Endothelial cell of umbilical vein (primary cell): ENCODE measurements around the gene AUTS2. TPM values are rescaled to one million over a fixed set of nuclear protein-coding genes. Genes with fewer than 3 reads are reported as not detected.

Experiments
- BruUV-seq: library from RNA; stranded (reverse); fragments of 400-500 nt; replicated peaks from 2 replicates; lab custom pipeline; 2021; lab: Mats Ljungman, UMichigan
- CTCF ChIA-PET: fragments of 300-600, 350-600 bp; sonication (Branson Sonifier 250); formaldehyde crosslinking; loops from one replicate; lab custom pipeline; 2021; ENCODE audit warnings: antibody characterized with exemption, inconsistent platforms; lab: Charles Lee
- POLR2A ChIA-PET: fragments of 300-600, 350-600 bp; sonication (Branson Sonifier 250); formaldehyde crosslinking; loops from one replicate; lab custom pipeline; 2021; ENCODE audit warnings: antibody characterized with exemption, inconsistent platforms; lab: Charles Lee
- DNase-seq: peaks from one replicate; pipeline ENCODE4 v3.0.0-alpha.2; 2011; ENCODE audit warnings: low read depth, low spot score
- FAIRE-seq: peaks from 2 replicates; lab custom pipeline; 2011; peaks lifted over from hg19 to GRCh38; lab: Jason Lieb, UNC
- H2AFZ ChIP-seq: 2 replicates; pipeline ENCODE4 v1.6.0; 2012; ENCODE audit warnings: low read depth, low read length, control low read depth, inconsistent platforms
- H3K27ac ChIP-seq: 2 replicates; pipeline ENCODE4 v1.5.1; 2011; ENCODE audit warnings: low read depth, mild to moderate bottlenecking, control low read depth, low read length, moderate library complexity; ENCODE audit not compliant: insufficient read depth
- H3K27me3 ChIP-seq, 2 experiments: 2 replicates each; pipeline versions ENCODE4 v1.6.0 to v1.6.1; 2011; ENCODE audit warnings: low read length in 2 of 2, mixed read lengths in 1 of 2; ENCODE audit not compliant: control insufficient read depth in 2 of 2, insufficient read depth in 2 of 2
- H3K36me3 ChIP-seq, 2 experiments: 2 replicates in 1 of 2; 3 replicates in 1 of 2; pipeline ENCODE4 v1.5.1; 2011; ENCODE audit warnings: low read length in 2 of 2, mild to moderate bottlenecking in 1 of 2, moderate library complexity in 1 of 2; ENCODE audit not compliant: control insufficient read depth in 2 of 2, insufficient read depth in 2 of 2; ENCODE audit errors: extremely low read depth in 1 of 2
- H3K4me1 ChIP-seq: 3 replicates; pipeline ENCODE4 v1.5.1; 2011; ENCODE audit warnings: mild to moderate bottlenecking, low read length; ENCODE audit not compliant: control insufficient read depth, insufficient read depth; ENCODE audit errors: extremely low read depth
- H3K4me2 ChIP-seq: 2 replicates; pipeline ENCODE4 v1.6.1; 2011; ENCODE audit warnings: low read length, control low read depth, mixed read lengths; ENCODE audit not compliant: insufficient read depth
- H3K4me3 ChIP-seq, 3 experiments: fragments of 200-600 bp in 1 of 3; sonication (generic), shearing (Covaris generic) in 1 of 3; replicated peaks in 1 of 3; 2 replicates each; pipeline ENCODE4 v1.5.1; 2011 to 2016; ENCODE audit warnings: control low read depth in 3 of 3, low read length in 3 of 3, mild to moderate bottlenecking in 2 of 3, inconsistent platforms in 1 of 3, low read depth in 1 of 3, moderate library complexity in 1 of 3; ENCODE audit not compliant: insufficient read depth in 1 of 3
- H3K79me2 ChIP-seq: 2 replicates; pipeline ENCODE4 v1.6.0; 2012; ENCODE audit warnings: low read length, inconsistent platforms; ENCODE audit not compliant: control insufficient read depth, insufficient read depth
- H3K9ac ChIP-seq: replicated peaks from 2 replicates; pipeline ENCODE3; 2011; ENCODE audit warnings: low read length, control low read depth; ENCODE audit not compliant: insufficient read depth; ENCODE audit errors: extremely low read depth
- H3K9me1 ChIP-seq: replicated peaks from 3 replicates; pipeline ENCODE4 v1.6.0; 2011; ENCODE audit warnings: mild to moderate bottlenecking, low read length; ENCODE audit not compliant: control insufficient read depth, insufficient read depth; ENCODE audit errors: extremely low read depth
- H3K9me3 ChIP-seq: replicated peaks from 2 replicates; pipeline ENCODE4 v1.5.1; 2012; ENCODE audit warnings: low read length, inconsistent platforms; ENCODE audit not compliant: control insufficient read depth, insufficient read depth
- H4K20me1 ChIP-seq: replicated peaks from 2 replicates; pipeline ENCODE3; 2011; ENCODE audit warnings: mild to moderate bottlenecking, low read length; ENCODE audit not compliant: control insufficient read depth, insufficient read depth; ENCODE audit errors: extremely low read depth
- EZH2 ChIP-seq: IDR thresholded peaks from 2 replicates; pipeline ENCODE4 v1.6.1; 2012; ENCODE audit warnings: borderline replicate concordance, low read depth, mild to moderate bottlenecking, moderate library complexity, low read length, inconsistent platforms; ENCODE audit not compliant: severe bottlenecking
- FOS ChIP-seq: IDR thresholded peaks from 2 replicates; pipeline ENCODE4 v1.6.1; 2011; ENCODE audit warnings: mild to moderate bottlenecking, low read length, moderate library complexity, borderline replicate concordance; ENCODE audit not compliant: insufficient read depth
- GATA2 ChIP-seq: IDR thresholded peaks from 2 replicates; pipeline ENCODE4 v1.7.0; 2011; ENCODE audit warnings: low read depth, mild to moderate bottlenecking, moderate library complexity, mixed read lengths, low read length; ENCODE audit not compliant: insufficient read length, insufficient read depth
- JUN ChIP-seq: IDR thresholded peaks from 2 replicates; pipeline ENCODE4 v1.6.1; 2011; ENCODE audit warnings: borderline replicate concordance, low read depth; ENCODE audit not compliant: insufficient read length, insufficient read depth
- MYC ChIP-seq: IDR thresholded peaks from one replicate; pipeline ENCODE4 v1.6.1; 2011; ENCODE audit warnings: mild to moderate bottlenecking, low read depth, low read length
- POLR2A ChIP-seq: IDR thresholded peaks from 2 replicates; pipeline ENCODE4 v1.6.1; 2012; ENCODE audit warnings: low read depth, mild to moderate bottlenecking, control low read depth, low read length
- POLR2AphosphoS5 ChIP-seq: IDR thresholded peaks from 2 replicates; pipeline ENCODE4 v1.6.1; 2012; ENCODE audit warnings: low read depth, mild to moderate bottlenecking, control low read depth, low read length, moderate library complexity; ENCODE audit not compliant: insufficient read depth
- dilution Hi-C: fragments of 300-500 bp; cut with MboI; formaldehyde crosslinking; loops from one replicate; pipeline ENCODE4 v1.15.0; 2019; ENCODE audit warnings: low sequenced_read_pairs; ENCODE audit not compliant: extremely low pct_ligation_motif_present
- intact Hi-C: fragments of 100-400 bp; cut with micrococcal nuclease; formaldehyde crosslinking; loops from one replicate; pipeline ENCODE4 v1.10.0; 2022
- polyA plus RNA-seq, 4 experiments: library from polyadenylated mRNA; depleted of rRNA in 3 of 4; stranded (reverse) in 3 of 4; unstranded in 1 of 4; fragments of >200 nt; gene quantifications; 2 replicates each; pipeline versions ENCODE4 v1.2.1 to v1.2.3, GENCODE V29; 2011 to 2012; ENCODE audit warnings: missing spikeins in 1 of 4
- total RNA-seq: library from RNA; stranded (reverse); gene quantifications from 2 replicates; pipeline ENCODE4 v1.2.3, GENCODE V29; 2021
- TF ChIP-seq, protein P1 (sequence below): IDR thresholded peaks from 2 replicates; pipeline ENCODE4 v1.6.1; 2011; ENCODE audit not compliant: insufficient read depth, insufficient read length
- TF ChIP-seq, protein P2 (sequence below), 2 donors: IDR thresholded peaks; 1 replicate in 1 of 2; 2 replicates in 1 of 2; pipeline ENCODE4 v1.5.1; 2011; ENCODE audit warnings: low read length in 2 of 2, mild to moderate bottlenecking in 2 of 2, moderate library complexity in 2 of 2, control low read depth in 1 of 2, inconsistent platforms in 1 of 2, low read depth in 1 of 2; ENCODE audit not compliant: insufficient read depth in 1 of 2; ENCODE audit errors: extremely low read depth in 1 of 2

Gene AUTS2
- total and polyA plus RNA-seq, 2 donors (not counting 3 experiments of a cell fraction or from before 2014, with no cell fraction given), result 0.59 to 8.0 TPM

DNA sequence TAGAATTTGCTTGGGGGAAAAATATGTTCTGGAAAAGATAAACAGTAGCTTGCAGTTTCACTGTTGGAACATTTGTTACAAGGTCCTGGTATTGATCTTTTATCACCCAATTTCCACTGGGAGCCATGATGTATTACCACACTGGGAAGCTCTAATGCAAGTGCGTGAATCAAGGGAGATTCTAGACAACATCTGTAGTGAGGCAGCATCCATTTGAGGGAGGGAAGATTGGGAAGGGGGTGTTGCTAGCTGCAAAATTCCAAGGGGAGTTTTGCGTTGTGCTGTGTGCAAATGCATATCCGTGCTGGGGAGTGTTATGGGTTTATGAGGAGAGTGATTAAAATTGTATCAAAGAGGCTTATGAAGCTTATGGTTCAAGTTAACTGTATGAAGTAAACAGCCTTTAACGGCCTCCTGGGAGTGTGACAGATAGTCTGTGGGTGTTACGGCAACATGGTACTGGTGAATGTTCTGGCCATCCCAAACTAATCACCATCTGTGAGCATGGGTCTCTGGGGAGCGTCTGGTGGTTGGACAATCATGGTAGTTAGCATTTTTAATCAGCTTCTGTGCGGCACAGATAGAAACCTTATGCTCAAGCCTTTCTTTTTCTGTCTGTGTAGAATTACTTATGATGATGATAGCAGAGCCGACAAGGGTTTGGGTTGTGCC lies 931.8 kb downstream of the AUTS2 start:
- CTCF ChIA-PET, result no interaction called here
- no peaks in the 10 kb centered on the region for H3K4me1 ChIP-seq
- POLR2A ChIA-PET, result no interaction called here
- no peak overlapping the region for H3K9ac ChIP-seq
- FAIRE-seq (no peak), DNase-seq (no peak)
- H3K9me1 ChIP-seq, result no peaks in the 10 kb centered on the region
- H2AFZ ChIP-seq, result no peak overlapping the region
- H3K4me2 ChIP-seq, result no peak overlapping the region
- no peak for TF ChIP-seq EZH2
- no peak for TF ChIP-seq FOS
- TF ChIP-seq, protein P1, sequence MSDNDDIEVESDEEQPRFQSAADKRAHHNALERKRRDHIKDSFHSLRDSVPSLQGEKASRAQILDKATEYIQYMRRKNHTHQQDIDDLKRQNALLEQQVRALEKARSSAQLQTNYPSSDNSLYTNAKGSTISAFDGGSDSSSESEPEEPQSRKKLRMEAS, result no peak
- no peak for TF ChIP-seq MYC
- TF ChIP-seq, protein P2, sequence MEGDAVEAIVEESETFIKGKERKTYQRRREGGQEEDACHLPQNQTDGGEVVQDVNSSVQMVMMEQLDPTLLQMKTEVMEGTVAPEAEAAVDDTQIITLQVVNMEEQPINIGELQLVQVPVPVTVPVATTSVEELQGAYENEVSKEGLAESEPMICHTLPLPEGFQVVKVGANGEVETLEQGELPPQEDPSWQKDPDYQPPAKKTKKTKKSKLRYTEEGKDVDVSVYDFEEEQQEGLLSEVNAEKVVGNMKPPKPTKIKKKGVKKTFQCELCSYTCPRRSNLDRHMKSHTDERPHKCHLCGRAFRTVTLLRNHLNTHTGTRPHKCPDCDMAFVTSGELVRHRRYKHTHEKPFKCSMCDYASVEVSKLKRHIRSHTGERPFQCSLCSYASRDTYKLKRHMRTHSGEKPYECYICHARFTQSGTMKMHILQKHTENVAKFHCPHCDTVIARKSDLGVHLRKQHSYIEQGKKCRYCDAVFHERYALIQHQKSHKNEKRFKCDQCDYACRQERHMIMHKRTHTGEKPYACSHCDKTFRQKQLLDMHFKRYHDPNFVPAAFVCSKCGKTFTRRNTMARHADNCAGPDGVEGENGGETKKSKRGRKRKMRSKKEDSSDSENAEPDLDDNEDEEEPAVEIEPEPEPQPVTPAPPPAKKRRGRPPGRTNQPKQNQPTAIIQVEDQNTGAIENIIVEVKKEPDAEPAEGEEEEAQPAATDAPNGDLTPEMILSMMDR (IDR thresholded peaks at IDR 0.05; ENCODE audit: extremely low read depth in 1 of 2, insufficient read depth in 1 of 2, low read depth in 1 of 2, low read length in 2 of 2), result no peak
- no peak for TF ChIP-seq JUN
- TF ChIP-seq POLR2AphosphoS5, result no peak
- TF ChIP-seq POLR2A, result no peak
- no peak for TF ChIP-seq GATA2
- dilution Hi-C loops, result no loop called here
- H3K36me3 ChIP-seq, result no peaks in the 10 kb centered on the region
- no TSS peak for BruUV-seq
- no peaks in the 10 kb centered on the region for H3K79me2 ChIP-seq
- H4K20me1 ChIP-seq, result no peaks in the 10 kb centered on the region
- no peak overlapping the region for H3K27ac ChIP-seq
- H3K4me3 ChIP-seq, result no peak overlapping the region
- intact Hi-C loops, result no loop called here
- peaks cover 14% of the 10 kb centered on the region for H3K9me3 ChIP-seq
- no peaks in the 10 kb centered on the region for H3K27me3 ChIP-seq
